ENCODE results near the gene NUTM2G.
"Not testable (repeated sequence)": the region's sequence is repeated elsewhere in the genome, so short reads cannot be mapped to it uniquely, and the experiment has no call there.

Gene NUTM2G, protein sequence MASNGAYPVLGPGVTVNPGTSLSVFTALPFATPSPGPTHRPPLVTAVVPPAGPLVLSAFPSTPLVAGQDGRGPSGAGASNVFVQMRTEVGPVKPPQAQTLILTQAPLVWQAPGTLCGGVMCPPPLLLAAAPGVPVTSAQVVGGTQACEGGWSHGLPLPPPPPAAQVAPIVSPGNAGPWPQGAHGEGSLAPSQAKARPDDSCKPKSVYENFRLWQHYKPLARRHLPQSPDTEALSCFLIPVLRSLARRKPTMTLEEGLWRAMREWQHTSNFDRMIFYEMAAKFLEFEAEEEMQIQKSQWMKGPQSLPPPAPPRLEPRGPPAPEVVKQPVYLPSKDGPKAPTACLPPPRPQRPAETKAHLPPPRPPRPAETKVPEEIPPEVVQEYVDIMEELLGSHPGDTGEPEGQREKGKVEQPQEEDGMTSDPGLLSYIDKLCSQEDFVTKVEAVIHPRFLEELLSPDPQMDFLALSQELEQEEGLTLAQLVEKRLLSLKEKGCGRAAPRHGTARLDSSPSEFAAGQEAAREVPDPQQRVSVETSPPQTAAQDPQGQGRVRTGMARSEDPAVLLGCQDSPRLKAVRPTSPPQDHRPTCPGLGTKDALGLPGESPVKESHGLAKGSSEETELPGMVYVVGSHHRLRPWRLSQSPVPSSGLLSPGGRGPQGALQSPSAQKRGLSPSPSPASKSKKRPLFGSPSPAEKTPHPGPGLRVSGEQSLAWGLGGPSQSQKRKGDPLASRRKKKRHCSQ

GRCh38 chr9:96928543-96928942 is at the start of gene NUTM2G:
Gene NUTM2G, plus strand, starts transcription at chr9:96928843. Its CDS starts 182 bp downstream, at chr9:96929025.
- DNase-seq, result not testable (repeated sequence)

DNA sequence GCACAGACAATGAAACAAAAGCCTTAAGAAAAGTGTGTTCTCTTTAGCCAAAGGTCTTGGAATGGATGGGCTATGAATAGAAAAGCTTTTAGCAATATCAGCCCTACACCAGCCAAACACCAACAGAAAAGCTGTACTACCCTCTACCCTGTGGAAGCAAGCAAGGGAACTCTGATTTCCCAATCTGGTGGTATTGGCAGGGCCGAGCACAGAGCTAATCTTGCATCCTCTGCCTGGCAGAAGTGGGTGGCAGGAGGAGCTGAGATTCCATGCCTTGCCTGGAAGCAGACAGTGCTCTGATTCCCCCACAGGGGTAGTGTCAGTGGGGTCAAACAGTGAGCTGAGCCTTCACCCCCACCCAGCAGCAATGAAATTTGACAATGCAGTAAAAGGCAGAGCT is 44.7 kb upstream of the NUTM2G start:
- DNase-seq, result no peak

GRCh38 chr9:96884443-96884842 is 44.2 kb upstream of the NUTM2G start:
- DNase-seq, result no peak

DNA sequence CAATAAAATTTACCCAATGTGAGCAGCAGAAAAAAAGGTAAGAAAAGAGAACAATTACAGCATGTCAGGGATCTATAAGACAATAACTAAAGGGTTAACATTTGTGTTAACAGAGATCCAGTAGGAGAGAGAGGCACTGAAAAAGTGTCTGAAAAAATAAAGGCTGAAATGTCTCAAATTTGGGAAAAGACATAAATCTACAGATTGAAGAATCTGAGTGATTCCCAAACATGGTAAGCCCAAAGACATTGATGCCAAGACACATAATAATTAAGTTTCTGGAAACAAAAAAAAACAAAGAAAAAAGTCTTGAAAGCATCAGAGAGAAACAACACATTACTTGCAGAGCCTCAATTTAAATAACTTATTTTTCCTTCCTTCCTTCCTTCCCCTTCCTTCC is 43.2 kb upstream of the NUTM2G start:
- no peak for DNase-seq

- no peak for DNase-seq
Measured at GRCh38 chr9:96888591-96888990, 40.1 kb upstream of the NUTM2G start.

GRCh38 chr9:96892131-96892530 is 36.5 kb upstream of the NUTM2G start:
- no peak for DNase-seq

DNA sequence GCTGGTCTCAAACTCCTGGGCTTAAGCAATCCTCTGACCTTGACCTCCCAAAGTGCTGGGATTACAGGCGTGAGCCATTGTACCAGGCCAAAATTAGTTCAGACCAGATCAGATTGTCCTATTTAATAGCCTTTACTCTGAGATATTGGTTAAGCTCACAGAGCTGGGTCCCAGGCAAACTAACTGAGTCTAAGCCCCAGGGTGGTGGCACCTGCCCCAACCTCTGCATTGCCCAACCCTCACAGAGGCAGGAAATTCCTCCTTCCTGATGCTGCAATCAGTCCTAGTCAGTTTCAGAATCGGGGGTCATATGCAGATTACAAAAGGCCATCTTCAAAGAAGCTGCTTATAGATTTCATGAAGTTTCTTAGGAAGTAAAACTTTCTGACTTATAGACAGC is 28.6 kb upstream of the NUTM2G start:
- DNase-seq, result not testable (repeated sequence)

GRCh38 chr9:96904947-96905722 is 23.5 kb upstream of the NUTM2G start:
- DNase-seq, result not testable (repeated sequence)

DNA sequence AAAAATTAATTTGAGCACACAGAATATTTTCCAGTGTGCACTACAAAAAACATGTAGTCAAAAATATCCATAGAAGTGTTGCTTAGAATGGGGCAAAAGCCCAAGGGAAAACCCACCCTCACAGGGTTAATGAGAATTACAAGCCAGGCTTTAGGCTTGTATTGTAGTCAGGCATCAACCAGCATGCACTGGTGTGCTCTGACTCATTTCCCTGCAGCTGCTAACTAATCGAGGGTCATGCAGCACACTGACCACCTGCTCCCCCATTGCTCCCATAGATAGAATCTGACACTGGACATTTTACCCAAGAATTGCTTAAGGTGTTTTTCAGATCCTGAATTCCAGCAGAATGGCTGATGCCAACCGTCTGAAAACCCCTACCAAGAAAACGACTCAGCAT is 20.2 kb upstream of the NUTM2G start:
- not testable (repeated sequence) for DNase-seq

GRCh38 chr9:96915539-96915938 is 13.1 kb upstream of the NUTM2G start:
- DNase-seq, result not testable (repeated sequence)

DNA sequence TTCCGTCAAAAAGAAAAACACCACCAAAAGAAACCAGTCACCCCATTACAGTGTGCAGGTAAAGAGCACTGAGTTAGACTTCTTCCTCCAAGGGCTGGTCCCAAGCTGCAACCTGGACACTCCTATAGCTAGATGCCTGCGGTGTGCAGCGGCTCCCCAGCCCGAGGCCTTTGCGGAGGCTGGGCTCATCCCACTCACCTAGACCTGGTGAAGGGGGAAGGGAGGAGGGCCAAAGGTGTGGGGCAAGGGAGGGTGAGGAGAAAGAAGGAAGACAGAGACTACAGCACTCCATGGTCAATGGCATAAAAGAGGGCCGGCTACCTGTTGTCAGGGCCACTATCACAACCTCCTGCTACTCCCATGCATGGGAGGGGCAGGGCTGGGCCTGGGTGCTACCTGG is 12.1 kb upstream of the NUTM2G start:
- not testable (repeated sequence) for DNase-seq

DNA sequence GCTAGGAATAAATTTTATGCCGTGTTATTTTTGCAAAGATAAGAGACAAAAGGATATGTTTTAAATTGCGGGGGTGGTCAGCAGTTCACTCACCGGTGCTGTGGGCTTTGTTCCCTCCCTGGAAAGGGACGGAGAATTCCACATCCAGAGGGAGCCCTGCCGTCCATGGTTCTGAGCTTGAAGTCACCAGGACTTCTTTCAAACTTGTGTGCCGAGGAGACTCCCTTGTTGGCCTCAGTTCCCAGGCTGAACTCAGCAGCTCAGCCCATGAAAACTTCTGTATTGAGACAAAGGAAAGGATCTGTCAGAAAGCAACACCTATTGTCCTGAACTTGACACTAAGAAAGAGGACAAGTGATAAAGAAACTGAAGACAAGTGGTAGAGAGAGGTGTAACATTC is 10.1 kb upstream of the NUTM2G start:
- DNase-seq, result not testable (repeated sequence)

GRCh38 chr9:96920803-96921202 is 7.8 kb upstream of the NUTM2G start:
- DNase-seq, result not testable (repeated sequence)

GRCh38 chr9:96925587-96925986 is 3.1 kb upstream of the NUTM2G start:
- not testable (repeated sequence) for DNase-seq

DNA sequence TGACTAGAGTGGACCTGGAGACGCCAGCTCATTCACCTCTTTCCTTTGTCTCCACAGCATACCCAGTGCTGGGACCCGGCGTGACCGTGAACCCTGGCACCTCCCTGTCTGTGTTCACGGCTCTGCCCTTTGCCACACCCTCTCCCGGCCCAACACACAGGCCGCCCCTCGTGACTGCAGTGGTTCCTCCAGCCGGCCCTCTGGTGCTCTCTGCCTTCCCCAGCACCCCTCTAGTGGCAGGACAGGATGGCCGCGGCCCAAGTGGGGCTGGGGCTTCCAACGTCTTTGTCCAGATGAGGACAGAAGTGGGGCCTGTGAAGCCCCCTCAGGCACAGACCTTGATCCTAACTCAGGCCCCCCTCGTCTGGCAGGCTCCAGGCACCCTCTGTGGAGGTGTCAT is 3.0 kb downstream of the NUTM2G start:
- not testable (repeated sequence) for DNase-seq

GRCh38 chr9:96934097-96934496 is 5.5 kb downstream of the NUTM2G start:
- DNase-seq, result not testable (repeated sequence)

DNA sequence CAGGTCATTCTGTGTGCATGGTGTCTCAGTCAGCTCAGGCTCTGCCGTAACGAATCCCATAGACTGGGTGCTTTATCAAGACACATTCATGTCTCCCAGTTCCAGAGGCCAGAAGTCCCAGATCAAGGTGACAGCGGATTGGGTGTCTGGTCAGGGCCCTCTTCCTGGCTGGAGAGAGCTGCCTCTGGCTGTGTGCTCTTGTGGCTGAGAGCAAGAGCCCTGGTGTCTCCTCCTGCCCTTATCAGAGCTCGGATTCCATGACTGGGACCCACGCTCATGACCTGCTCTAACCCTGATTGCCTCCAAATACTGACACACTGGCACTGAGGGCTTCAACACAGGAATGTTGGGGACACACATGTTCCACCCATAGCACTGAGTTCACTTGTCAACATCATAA is 6.1 kb downstream of the NUTM2G start:
- DNase-seq, result not testable (repeated sequence)

GRCh38 chr9:96935401-96935800 is 6.8 kb downstream of the NUTM2G start:
- DNase-seq, result not testable (repeated sequence)

GRCh38 chr9:96937442-96937841 is 8.8 kb downstream of the NUTM2G start:
- not testable (repeated sequence) for DNase-seq

DNA sequence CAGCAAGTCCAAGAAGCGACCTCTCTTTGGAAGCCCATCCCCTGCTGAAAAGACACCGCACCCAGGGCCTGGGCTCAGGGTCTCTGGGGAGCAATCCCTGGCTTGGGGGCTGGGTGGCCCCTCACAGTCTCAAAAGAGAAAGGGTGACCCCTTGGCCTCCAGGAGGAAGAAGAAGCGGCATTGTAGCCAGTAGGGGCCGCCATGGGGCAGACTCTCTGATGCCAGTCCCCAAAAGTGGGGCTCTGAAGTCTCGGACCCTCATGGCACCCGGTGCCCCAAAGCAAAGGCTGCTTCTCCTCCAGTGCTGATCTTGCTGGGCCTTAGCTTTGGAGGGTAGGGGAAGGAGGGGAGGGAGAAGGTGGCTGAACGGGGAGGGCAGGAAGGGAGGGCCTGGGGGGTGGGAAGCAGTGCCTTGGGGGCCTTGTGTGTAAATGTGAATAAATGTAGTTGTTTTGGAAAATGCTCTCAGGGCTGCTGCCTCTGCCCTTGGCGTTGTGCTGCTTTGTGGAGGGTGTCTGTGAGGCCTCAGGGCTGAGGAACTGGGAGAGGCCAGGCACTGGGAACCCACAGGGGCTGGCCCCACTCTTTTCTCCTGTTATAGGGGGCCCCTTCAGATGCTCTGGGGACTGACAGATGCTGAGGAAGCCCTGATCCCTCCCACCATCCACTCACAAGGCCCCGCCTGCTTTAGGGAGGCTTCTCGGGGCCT is 10.5 kb downstream of the NUTM2G start:
- DNase-seq, result not testable (repeated sequence)

- not testable (repeated sequence) for DNase-seq
Measured at GRCh38 chr9:96940982-96941381, 12.3 kb downstream of the NUTM2G start.

- not testable (repeated sequence) for DNase-seq
Measured at GRCh38 chr9:96941628-96942027, 13.0 kb downstream of the NUTM2G start.

Measured in NCI-H526 (cell line).